HEK293 (cell line): ENCODE results near the gene GARIN5B.

Experiments
- EGR2 ChIP-seq: fragments of 450-650 bp; formaldehyde crosslinking; IDR thresholded peaks from 2 replicates; pipeline ENCODE4 v1.5.1; 2016; ENCODE audit warnings: low read depth, missing biosample characterization, missing genetic modification characterization
- HOXC10 ChIP-seq: sonication (generic); formaldehyde crosslinking; IDR thresholded peaks from 2 replicates; pipeline ENCODE4 v1.8.1; 2023; ENCODE audit warnings: mild to moderate bottlenecking, missing genetic modification reagents
- KLF1 ChIP-seq: fragments of 450-650 bp; formaldehyde crosslinking; IDR thresholded peaks from 2 replicates; pipeline ENCODE4 v1.5.1; 2016; ENCODE audit warnings: missing biosample characterization, missing genetic modification characterization
- SP7 ChIP-seq: fragments of 450-650 bp; formaldehyde crosslinking; IDR thresholded peaks from 2 replicates; pipeline ENCODE4 v1.5.1; 2016; ENCODE audit warnings: missing biosample characterization, missing genetic modification characterization
- ZBTB1 ChIP-seq: fragments of 450-650 bp; formaldehyde crosslinking; IDR thresholded peaks from 2 replicates; pipeline ENCODE4 v1.5.1; 2016; ENCODE audit warnings: missing biosample characterization, missing genetic modification characterization
- ZBTB7A ChIP-seq: fragments of 450-650 bp; formaldehyde crosslinking; IDR thresholded peaks from 2 replicates; pipeline ENCODE4 v1.5.1; 2016; ENCODE audit warnings: low read depth, missing biosample characterization, missing genetic modification characterization
- ZBTB8A ChIP-seq: fragments of 450-650 bp; formaldehyde crosslinking; IDR thresholded peaks from 2 replicates; pipeline ENCODE4 v1.5.1; 2016; ENCODE audit warnings: missing biosample characterization, missing genetic modification characterization
- ZEB2 ChIP-seq: fragments of 450-650 bp; formaldehyde crosslinking; IDR thresholded peaks from 2 replicates; pipeline ENCODE4 v1.5.1; 2016; ENCODE audit warnings: missing biosample characterization, missing genetic modification characterization
- ZFP37 ChIP-seq: fragments of 450-650 bp; formaldehyde crosslinking; IDR thresholded peaks from 2 replicates; pipeline ENCODE4 v1.5.1; 2016; ENCODE audit warnings: missing biosample characterization, missing genetic modification characterization
- ZNF10 ChIP-seq: fragments of 450-650 bp; formaldehyde crosslinking; IDR thresholded peaks from 2 replicates; pipeline ENCODE4 v1.5.1; 2017; ENCODE audit warnings: missing biosample characterization, missing genetic modification characterization
- ZNF138 ChIP-seq: fragments of 450-650 bp; formaldehyde crosslinking; IDR thresholded peaks from 2 replicates; pipeline ENCODE4 v1.5.1; 2016; ENCODE audit warnings: missing biosample characterization, missing genetic modification characterization, borderline replicate concordance
- ZNF174 ChIP-seq: fragments of 450-650 bp; formaldehyde crosslinking; IDR thresholded peaks from 2 replicates; pipeline ENCODE4 v1.5.0; 2017; ENCODE audit warnings: missing biosample characterization, mild to moderate bottlenecking, missing genetic modification characterization
- ZNF19 ChIP-seq: fragments of 450-650 bp; formaldehyde crosslinking; IDR thresholded peaks from 2 replicates; pipeline ENCODE4; 2016; ENCODE audit warnings: missing biosample characterization, missing genetic modification characterization, low read depth
- ZNF23 ChIP-seq: fragments of 450-650 bp; formaldehyde crosslinking; IDR thresholded peaks from 2 replicates; pipeline ENCODE4 v1.5.1; 2016; ENCODE audit warnings: missing biosample characterization, missing genetic modification characterization, borderline replicate concordance
- ZNF266 ChIP-seq: fragments of 450-650 bp; formaldehyde crosslinking; IDR thresholded peaks from 2 replicates; pipeline ENCODE4 v1.5.1; 2016; ENCODE audit warnings: missing biosample characterization, missing genetic modification characterization, low read depth
- ZNF426 ChIP-seq: fragments of 450-650 bp; formaldehyde crosslinking; IDR thresholded peaks from 2 replicates; pipeline ENCODE4 v1.5.1; 2017; ENCODE audit warnings: missing biosample characterization, missing genetic modification characterization, mild to moderate bottlenecking, inconsistent platforms, moderate library complexity
- ZNF433 ChIP-seq: fragments of 450-650 bp; formaldehyde crosslinking; IDR thresholded peaks from 2 replicates; pipeline ENCODE4 v1.5.1; 2016; ENCODE audit warnings: missing biosample characterization, missing genetic modification characterization, low read depth
- ZNF544 ChIP-seq: fragments of 450-650 bp; formaldehyde crosslinking; IDR thresholded peaks from 2 replicates; pipeline ENCODE4 v1.5.0; 2017; ENCODE audit warnings: missing biosample characterization, missing genetic modification characterization
- ZNF555 ChIP-seq: fragments of 450-650 bp; formaldehyde crosslinking; conservative IDR thresholded peaks from 2 replicates; pipeline ENCODE4 v1.5.1; 2017; ENCODE audit warnings: missing biosample characterization, mild to moderate bottlenecking, missing genetic modification characterization, inconsistent platforms
- ZNF560 ChIP-seq: fragments of 450-650 bp; formaldehyde crosslinking; IDR thresholded peaks from 2 replicates; pipeline ENCODE4 v1.5.1; 2017; ENCODE audit warnings: missing biosample characterization, missing genetic modification characterization, borderline replicate concordance
- ZNF561 ChIP-seq: fragments of 450-650 bp; IDR thresholded peaks from 2 replicates; pipeline ENCODE4 v1.5.1; 2018; ENCODE audit warnings: missing biosample characterization, missing genetic modification characterization, borderline replicate concordance
- ZNF654 ChIP-seq: fragments of 450-650 bp; formaldehyde crosslinking; IDR thresholded peaks from 2 replicates; pipeline ENCODE4 v1.5.1; 2016; ENCODE audit warnings: low read depth, missing biosample characterization, missing genetic modification characterization
- ZNF670 ChIP-seq: fragments of 450-650 bp; formaldehyde crosslinking; IDR thresholded peaks from 2 replicates; pipeline ENCODE4 v1.5.1; 2016; ENCODE audit warnings: missing biosample characterization, missing genetic modification characterization, low read depth
- ZNF76 ChIP-seq: fragments of 450-650 bp; formaldehyde crosslinking; IDR thresholded peaks from 2 replicates; pipeline ENCODE4; 2016; ENCODE audit warnings: low read depth, missing biosample characterization, missing genetic modification characterization, borderline replicate concordance
- TF ChIP-seq, protein P1 (sequence below): fragments of 450-650 bp; formaldehyde crosslinking; IDR thresholded peaks from 2 replicates; pipeline ENCODE4 v1.5.1; 2017; ENCODE audit warnings: missing biosample characterization, missing genetic modification characterization
- TF ChIP-seq, protein P2 (sequence below): fragments of 450-650 bp; formaldehyde crosslinking; IDR thresholded peaks from 2 replicates; pipeline ENCODE4 v1.5.1; 2016; ENCODE audit warnings: missing biosample characterization, missing genetic modification characterization
- TF ChIP-seq, protein P3 (sequence below): fragments of 450-650 bp; formaldehyde crosslinking; IDR thresholded peaks from 2 replicates; pipeline ENCODE4 v1.5.1; 2016; ENCODE audit warnings: missing biosample characterization, missing genetic modification characterization
- TF ChIP-seq, protein P4 (sequence below): fragments of 450-650 bp; formaldehyde crosslinking; IDR thresholded peaks from 2 replicates; pipeline ENCODE4 v1.5.1; 2017; ENCODE audit warnings: missing biosample characterization, missing genetic modification characterization
- TF ChIP-seq, protein P5 (sequence below): fragments of 450-650 bp; formaldehyde crosslinking; IDR thresholded peaks from 2 replicates; pipeline ENCODE4 v1.5.1; 2016; ENCODE audit warnings: missing biosample characterization, missing genetic modification characterization

The GARIN5B gene

DNA sequence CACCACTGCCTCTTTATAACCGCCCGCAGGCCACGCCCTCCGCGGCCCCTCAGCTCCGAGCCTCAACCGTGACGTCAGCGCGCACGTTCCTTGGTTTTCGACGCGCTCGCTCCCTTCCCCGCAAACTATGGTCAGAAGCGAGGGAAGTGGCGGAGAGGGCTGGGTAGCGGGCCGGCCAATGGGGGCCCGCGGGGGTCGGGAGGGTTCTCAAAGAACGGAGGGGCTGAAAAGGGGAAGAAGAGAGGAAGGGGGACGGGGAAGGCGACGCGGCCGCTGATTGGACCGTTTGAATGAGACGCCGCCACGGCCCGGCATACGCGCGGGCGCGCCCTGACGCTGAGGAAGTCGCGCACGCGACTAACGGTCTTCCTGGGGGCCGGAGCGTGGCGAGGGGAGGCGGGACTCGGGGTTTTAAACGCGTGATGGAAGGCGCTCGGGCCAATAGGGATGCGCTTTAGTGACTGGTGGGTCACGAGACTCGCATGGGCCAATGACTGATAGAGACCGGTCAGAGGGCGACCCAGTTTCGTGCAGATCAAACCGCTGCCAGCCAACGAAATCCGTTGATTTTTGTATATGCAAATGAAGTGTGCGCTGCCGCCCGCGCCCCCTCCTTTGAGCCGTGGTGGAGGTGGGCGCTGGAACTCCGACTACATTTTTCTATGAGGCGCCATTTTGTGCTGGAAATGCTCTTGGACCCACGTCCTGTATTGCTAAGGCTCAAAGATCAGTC is 44.9 kb upstream of the GARIN5B start (continued):
- peak; percentile 70; the same call in 1 of the 2 replicates for TF ChIP-seq ZNF76 (tag by site-specific recombination)
- peak; percentile 42 for TF ChIP-seq EGR2 (tag by site-specific recombination)
- TF ChIP-seq, protein P1, sequence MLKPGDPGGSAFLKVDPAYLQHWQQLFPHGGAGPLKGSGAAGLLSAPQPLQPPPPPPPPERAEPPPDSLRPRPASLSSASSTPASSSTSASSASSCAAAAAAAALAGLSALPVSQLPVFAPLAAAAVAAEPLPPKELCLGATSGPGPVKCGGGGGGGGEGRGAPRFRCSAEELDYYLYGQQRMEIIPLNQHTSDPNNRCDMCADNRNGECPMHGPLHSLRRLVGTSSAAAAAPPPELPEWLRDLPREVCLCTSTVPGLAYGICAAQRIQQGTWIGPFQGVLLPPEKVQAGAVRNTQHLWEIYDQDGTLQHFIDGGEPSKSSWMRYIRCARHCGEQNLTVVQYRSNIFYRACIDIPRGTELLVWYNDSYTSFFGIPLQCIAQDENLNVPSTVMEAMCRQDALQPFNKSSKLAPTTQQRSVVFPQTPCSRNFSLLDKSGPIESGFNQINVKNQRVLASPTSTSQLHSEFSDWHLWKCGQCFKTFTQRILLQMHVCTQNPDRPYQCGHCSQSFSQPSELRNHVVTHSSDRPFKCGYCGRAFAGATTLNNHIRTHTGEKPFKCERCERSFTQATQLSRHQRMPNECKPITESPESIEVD: no peak
- no peak for TF ChIP-seq ZNF266 (tag by site-specific recombination)
- TF ChIP-seq HOXC10 (CRISPR knock-in tag): 0 out of 2 replicates have a peak, but pooled peaks have one; percentile 87
- no peak for TF ChIP-seq ZNF670 (tag by site-specific recombination)
- TF ChIP-seq ZNF555 (tag by site-specific recombination): no peak
- peak; percentile 82 for TF ChIP-seq KLF1 (tag by site-specific recombination)
- peak; percentile 66; the same call in 1 of the 2 replicates for TF ChIP-seq ZNF10
- 0 out of 2 replicates have a peak, but pooled peaks have one; percentile 49 for TF ChIP-seq ZFP37 (tag by site-specific recombination)
- TF ChIP-seq ZEB2: peak; percentile 90; the same call in 1 of the 2 replicates
- TF ChIP-seq ZNF654 (tag by site-specific recombination): no peak
- TF ChIP-seq ZNF560: no peak
- TF ChIP-seq, protein P2, sequence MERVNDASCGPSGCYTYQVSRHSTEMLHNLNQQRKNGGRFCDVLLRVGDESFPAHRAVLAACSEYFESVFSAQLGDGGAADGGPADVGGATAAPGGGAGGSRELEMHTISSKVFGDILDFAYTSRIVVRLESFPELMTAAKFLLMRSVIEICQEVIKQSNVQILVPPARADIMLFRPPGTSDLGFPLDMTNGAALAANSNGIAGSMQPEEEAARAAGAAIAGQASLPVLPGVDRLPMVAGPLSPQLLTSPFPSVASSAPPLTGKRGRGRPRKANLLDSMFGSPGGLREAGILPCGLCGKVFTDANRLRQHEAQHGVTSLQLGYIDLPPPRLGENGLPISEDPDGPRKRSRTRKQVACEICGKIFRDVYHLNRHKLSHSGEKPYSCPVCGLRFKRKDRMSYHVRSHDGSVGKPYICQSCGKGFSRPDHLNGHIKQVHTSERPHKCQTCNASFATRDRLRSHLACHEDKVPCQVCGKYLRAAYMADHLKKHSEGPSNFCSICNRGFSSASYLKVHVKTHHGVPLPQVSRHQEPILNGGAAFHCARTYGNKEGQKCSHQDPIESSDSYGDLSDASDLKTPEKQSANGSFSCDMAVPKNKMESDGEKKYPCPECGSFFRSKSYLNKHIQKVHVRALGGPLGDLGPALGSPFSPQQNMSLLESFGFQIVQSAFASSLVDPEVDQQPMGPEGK (tag by site-specific recombination): peak; percentile 98
- peak; percentile 70; the same call in 1 of the 2 replicates for TF ChIP-seq ZBTB1 (tag by site-specific recombination)
- no peak for TF ChIP-seq ZNF19 (tag by site-specific recombination)
- TF ChIP-seq, protein P3, sequence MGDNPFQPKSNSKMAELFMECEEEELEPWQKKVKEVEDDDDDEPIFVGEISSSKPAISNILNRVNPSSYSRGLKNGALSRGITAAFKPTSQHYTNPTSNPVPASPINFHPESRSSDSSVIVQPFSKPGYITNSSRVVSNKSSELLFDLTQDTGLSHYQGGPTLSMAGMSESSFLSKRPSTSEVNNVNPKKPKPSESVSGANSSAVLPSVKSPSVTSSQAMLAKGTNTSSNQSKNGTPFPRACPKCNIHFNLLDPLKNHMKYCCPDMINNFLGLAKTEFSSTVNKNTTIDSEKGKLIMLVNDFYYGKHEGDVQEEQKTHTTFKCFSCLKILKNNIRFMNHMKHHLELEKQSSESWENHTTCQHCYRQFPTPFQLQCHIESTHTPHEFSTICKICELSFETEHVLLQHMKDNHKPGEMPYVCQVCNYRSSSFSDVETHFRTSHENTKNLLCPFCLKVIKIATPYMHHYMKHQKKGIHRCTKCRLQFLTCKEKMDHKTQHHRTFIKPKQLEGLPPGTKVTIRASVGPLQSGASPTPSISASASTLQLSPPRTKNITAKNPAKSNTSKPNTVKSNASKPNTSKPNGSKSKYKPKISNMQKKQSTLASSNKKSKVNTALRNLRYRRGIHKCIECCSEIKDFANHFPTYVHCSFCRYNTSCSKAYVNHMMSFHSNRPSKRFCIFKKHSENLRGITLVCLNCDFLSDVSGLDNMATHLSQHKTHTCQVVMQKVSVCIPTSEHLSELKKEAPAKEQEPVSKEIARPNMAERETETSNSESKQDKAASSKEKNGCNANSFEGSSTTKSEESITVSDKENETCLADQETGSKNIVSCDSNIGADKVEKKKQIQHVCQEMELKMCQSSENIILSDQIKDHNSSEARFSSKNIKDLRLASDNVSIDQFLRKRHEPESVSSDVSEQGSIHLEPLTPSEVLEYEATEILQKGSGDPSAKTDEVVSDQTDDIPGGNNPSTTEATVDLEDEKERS (tag by site-specific recombination): no peak
- no peak for TF ChIP-seq ZNF433 (tag by site-specific recombination)
- TF ChIP-seq, protein P4, sequence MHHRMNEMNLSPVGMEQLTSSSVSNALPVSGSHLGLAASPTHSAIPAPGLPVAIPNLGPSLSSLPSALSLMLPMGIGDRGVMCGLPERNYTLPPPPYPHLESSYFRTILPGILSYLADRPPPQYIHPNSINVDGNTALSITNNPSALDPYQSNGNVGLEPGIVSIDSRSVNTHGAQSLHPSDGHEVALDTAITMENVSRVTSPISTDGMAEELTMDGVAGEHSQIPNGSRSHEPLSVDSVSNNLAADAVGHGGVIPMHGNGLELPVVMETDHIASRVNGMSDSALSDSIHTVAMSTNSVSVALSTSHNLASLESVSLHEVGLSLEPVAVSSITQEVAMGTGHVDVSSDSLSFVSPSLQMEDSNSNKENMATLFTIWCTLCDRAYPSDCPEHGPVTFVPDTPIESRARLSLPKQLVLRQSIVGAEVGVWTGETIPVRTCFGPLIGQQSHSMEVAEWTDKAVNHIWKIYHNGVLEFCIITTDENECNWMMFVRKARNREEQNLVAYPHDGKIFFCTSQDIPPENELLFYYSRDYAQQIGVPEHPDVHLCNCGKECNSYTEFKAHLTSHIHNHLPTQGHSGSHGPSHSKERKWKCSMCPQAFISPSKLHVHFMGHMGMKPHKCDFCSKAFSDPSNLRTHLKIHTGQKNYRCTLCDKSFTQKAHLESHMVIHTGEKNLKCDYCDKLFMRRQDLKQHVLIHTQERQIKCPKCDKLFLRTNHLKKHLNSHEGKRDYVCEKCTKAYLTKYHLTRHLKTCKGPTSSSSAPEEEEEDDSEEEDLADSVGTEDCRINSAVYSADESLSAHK (tag by site-specific recombination): 0 out of 2 replicates have a peak, but pooled peaks have one; percentile 48
- TF ChIP-seq ZNF426 (tag by site-specific recombination): no peak
- TF ChIP-seq ZNF174 (tag by site-specific recombination): no peak
- TF ChIP-seq ZNF544: no peak
- no peak for TF ChIP-seq ZNF138 (tag by site-specific recombination)
- TF ChIP-seq, protein P5, sequence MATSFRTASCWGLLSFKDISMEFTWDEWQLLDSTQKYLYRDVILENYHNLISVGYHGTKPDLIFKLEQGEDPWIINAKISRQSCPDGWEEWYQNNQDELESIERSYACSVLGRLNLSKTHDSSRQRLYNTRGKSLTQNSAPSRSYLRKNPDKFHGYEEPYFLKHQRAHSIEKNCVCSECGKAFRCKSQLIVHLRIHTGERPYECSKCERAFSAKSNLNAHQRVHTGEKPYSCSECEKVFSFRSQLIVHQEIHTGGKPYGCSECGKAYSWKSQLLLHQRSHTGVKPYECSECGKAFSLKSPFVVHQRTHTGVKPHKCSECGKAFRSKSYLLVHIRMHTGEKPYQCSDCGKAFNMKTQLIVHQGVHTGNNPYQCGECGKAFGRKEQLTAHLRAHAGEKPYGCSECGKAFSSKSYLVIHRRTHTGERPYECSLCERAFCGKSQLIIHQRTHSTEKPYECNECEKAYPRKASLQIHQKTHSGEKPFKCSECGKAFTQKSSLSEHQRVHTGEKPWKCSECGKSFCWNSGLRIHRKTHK (tag by site-specific recombination): no peak
- peak; percentile 84 for TF ChIP-seq SP7 (tag by site-specific recombination)
- no peak for TF ChIP-seq ZNF23 (tag by site-specific recombination)
- TF ChIP-seq ZBTB7A (tag by site-specific recombination): peak; percentile 72; the same call in 1 of the 2 replicates
- TF ChIP-seq ZBTB8A (tag by site-specific recombination): peak; percentile 55
- no peak for TF ChIP-seq ZNF561 (tag by site-specific recombination)
